Calu3 (cell line): ENCODE measurements around the gene NEK11. TPM values are rescaled to one million over a fixed set of nuclear protein-coding genes. Genes with fewer than 3 reads are reported as not detected.

Source experiments
- BruUV-seq: library from RNA; stranded (reverse); fragments of 400-500 nt; replicated peaks from 2 replicates; lab custom pipeline; 2021; lab: Mats Ljungman, UMichigan
- CTCF ChIA-PET: fragments of 300-600 bp; sonication (Branson Sonifier 250); formaldehyde crosslinking; loops from one replicate; lab custom pipeline; 2022; ENCODE audit warnings: antibody characterized with exemption; lab: Charles Lee
- DNase-seq: peaks from one replicate; pipeline ENCODE4 v3.0.0; 2022
- H3K27ac Mint-ChIP-seq: one replicate; pipeline ENCODE4 v1.8.0; 2022; ENCODE audit warnings: mixed read lengths; ENCODE audit not compliant: unreplicated experiment
- H3K27me3 Mint-ChIP-seq: one replicate; pipeline ENCODE4 v1.8.0; 2022; ENCODE audit warnings: mixed read lengths; ENCODE audit not compliant: unreplicated experiment
- H3K36me3 Mint-ChIP-seq: one replicate; pipeline ENCODE4 v1.8.0; 2022; ENCODE audit warnings: mild to moderate bottlenecking, moderate library complexity, mixed read lengths; ENCODE audit not compliant: insufficient read depth, unreplicated experiment
- H3K4me1 Mint-ChIP-seq: one replicate; pipeline ENCODE4 v1.8.0; 2022; ENCODE audit warnings: mild to moderate bottlenecking, low read depth, mixed read lengths; ENCODE audit not compliant: unreplicated experiment
- H3K4me3 Mint-ChIP-seq: one replicate; pipeline ENCODE4 v1.8.0; 2022; ENCODE audit warnings: mild to moderate bottlenecking, low read depth, moderate library complexity, mixed read lengths; ENCODE audit not compliant: unreplicated experiment
- H3K9me3 Mint-ChIP-seq: one replicate; pipeline ENCODE4 v1.8.0; 2022; ENCODE audit warnings: low read depth, mixed read lengths; ENCODE audit not compliant: unreplicated experiment
- intact Hi-C: fragments of 100-400 bp; cut with micrococcal nuclease; formaldehyde crosslinking; loops from one replicate; pipeline ENCODE4 v1.10.0; 2022; ENCODE audit not compliant: unreplicated experiment
- total RNA-seq: library from RNA; stranded (reverse); gene quantifications from 2 replicates; pipeline ENCODE4 v1.2.3, GENCODE V29; 2022
- TF ChIP-seq, protein P1 (sequence below): fragments of 200-600 bp; IDR thresholded peaks from one replicate; pipeline ENCODE4 v1.8.0; 2022; ENCODE audit warnings: antibody characterized with exemption; ENCODE audit not compliant: unreplicated experiment

Gene NEK11
- total RNA-seq, 1 experiment from 2014 or later, result 23.9 TPM

DNA sequence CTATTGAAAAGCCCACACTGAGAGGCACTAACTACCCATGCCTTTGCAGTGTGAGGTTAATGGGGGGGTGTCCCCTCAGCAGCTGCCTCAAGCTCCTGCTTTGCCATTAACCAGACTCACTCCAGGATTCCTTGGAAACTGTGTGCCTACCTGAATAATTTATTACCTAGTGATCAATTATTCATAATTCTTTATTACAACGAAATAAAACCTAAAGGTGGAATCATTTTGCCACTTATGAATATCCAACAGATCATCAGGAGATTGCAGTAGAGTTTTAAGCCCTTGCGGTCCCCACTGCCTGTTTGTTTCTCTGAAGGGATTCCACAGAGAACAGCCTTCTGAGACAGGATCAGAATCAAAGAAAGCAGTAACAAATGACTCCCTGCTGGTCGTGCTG is 23.3 kb downstream of the NEK11 start:
- TF ChIP-seq, protein P1, sequence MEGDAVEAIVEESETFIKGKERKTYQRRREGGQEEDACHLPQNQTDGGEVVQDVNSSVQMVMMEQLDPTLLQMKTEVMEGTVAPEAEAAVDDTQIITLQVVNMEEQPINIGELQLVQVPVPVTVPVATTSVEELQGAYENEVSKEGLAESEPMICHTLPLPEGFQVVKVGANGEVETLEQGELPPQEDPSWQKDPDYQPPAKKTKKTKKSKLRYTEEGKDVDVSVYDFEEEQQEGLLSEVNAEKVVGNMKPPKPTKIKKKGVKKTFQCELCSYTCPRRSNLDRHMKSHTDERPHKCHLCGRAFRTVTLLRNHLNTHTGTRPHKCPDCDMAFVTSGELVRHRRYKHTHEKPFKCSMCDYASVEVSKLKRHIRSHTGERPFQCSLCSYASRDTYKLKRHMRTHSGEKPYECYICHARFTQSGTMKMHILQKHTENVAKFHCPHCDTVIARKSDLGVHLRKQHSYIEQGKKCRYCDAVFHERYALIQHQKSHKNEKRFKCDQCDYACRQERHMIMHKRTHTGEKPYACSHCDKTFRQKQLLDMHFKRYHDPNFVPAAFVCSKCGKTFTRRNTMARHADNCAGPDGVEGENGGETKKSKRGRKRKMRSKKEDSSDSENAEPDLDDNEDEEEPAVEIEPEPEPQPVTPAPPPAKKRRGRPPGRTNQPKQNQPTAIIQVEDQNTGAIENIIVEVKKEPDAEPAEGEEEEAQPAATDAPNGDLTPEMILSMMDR, result no peak
- H3K9me3 Mint-ChIP-seq, result no peaks in the 10 kb centered on the region
- no peaks in the 10 kb centered on the region for H3K36me3 Mint-ChIP-seq
- CTCF ChIA-PET, result no interaction called here
- no TSS peak for BruUV-seq
- no peaks in the 10 kb centered on the region for H3K4me1 Mint-ChIP-seq
- H3K27ac Mint-ChIP-seq, result no peak overlapping the region
- intact Hi-C loops, result loop anchor here (5.0 kb wide), 1 partner anchor 977 kb away; no protein-coding TSS in a partner anchor
- no peak overlapping the region for H3K4me3 Mint-ChIP-seq
- H3K27me3 Mint-ChIP-seq, result no peaks in the 10 kb centered on the region
- DNase-seq, result no peak

DNA sequence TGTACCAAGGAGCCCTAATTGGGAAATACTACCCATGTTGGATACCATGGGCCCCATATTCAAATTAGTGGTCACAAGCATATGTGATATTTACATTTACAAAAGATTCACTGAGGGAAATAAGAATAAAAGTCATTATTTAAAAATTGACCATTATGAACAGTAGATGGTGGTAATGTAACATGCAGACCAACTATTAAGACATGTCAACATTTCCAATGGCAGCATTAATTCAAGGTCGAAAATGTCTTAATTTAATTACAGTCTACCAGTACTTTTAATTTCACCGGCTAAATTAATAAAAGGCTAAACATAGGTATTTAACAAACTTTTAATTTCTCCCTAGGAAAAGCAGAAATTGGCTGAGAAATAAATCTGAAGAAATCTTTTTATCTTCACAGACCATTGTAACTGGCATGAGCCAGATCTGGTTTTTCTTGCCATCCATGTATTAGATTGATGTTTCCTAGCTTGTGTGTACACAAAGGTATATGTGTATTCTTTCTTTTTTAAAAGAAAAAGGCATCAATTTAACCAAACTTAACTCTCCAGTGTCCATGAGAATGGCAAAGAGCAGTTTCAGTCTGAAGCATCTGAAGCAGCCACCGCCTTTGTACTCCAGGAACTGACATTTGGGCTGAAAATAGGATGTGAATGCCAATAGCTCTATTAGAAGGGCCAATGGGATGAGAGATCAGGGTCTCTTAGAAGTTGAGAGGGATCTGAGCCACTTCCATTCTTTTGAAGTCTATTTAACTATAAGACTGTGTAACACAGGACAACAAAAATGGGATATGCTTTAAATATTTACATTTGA is 26.6 kb downstream of the NEK11 start:
- Mint-ChIP-seq H3K4me1 (no peaks in the 10 kb centered on the region), H3K4me3 (no peak overlapping the region), H3K27me3 (no peaks in the 10 kb centered on the region), H3K27ac (no peak overlapping the region), H3K9me3 (no peaks in the 10 kb centered on the region), H3K36me3 (no peaks in the 10 kb centered on the region)
- TF ChIP-seq, protein P1, result no peak
- CTCF ChIA-PET, result no interaction called here
- intact Hi-C loops, result loop anchor here (5.0 kb wide), 1 partner anchor 974 kb away; no protein-coding TSS in a partner anchor
- no TSS peak for BruUV-seq
- no peak for DNase-seq

DNA sequence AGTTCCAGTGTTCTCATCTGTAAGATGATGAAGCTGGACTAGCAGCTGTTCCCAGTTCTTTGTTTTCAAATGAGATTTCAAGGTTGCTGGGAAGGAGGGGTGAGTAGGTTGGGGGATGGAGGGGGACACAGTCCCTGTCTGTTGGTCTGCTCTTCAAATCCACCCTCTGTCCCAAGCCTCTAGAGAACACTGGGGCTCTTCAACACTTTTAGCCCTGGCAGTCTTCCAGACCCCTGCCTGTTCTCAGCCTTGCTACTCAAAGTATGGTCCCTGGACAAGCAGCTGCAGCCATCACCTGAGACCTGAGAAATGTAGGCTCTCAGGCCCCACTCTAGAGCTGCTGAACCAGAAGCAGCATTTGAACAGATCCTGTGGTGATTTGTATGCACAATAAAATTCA is 41.3 kb downstream of the NEK11 start:
- intact Hi-C loops, result no loop called here
- no TSS peak for BruUV-seq
- CTCF ChIA-PET, result no interaction called here
- DNase-seq, result no peak
- Mint-ChIP-seq H3K4me3 (no peak overlapping the region), H3K36me3 (no peaks in the 10 kb centered on the region), H3K27ac (no peak overlapping the region), H3K9me3 (no peaks in the 10 kb centered on the region), H3K4me1 (no peaks in the 10 kb centered on the region), H3K27me3 (no peaks in the 10 kb centered on the region)
- TF ChIP-seq, protein P1, result no peak

DNA sequence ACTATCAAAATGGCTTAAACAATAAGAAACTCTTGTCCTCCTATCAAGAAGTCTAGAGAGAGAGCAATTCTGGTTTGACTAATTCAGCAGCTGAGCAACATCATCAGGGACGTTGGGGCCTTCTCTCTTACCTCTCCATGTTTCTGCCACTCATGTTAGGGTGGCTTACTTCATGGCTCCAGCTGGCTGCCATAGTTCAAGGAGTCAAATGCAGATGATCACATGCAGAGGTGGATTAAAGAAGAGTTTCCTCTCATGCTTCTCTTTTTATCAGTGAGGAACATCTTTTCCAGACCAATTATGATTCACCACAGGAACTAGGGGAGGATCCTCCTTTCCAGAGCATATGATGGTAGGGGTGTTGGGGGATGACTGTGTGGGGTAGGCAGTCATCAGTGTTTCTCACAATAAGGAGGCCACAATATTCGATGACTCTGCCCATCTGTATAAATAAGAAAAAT is 45.5 kb downstream of the NEK11 start:
- Mint-ChIP-seq H3K27me3 (no peaks in the 10 kb centered on the region), H3K9me3 (no peaks in the 10 kb centered on the region), H3K27ac (no peak overlapping the region), H3K36me3 (no peaks in the 10 kb centered on the region), H3K4me1 (no peaks in the 10 kb centered on the region), H3K4me3 (no peak overlapping the region)
- TF ChIP-seq, protein P1, result no peak
- DNase-seq, result no peak
- CTCF ChIA-PET, result no interaction called here
- no TSS peak for BruUV-seq
- intact Hi-C loops, result no loop called here
